Measurements from ENCODE around the gene PRR30.
"Not testable (repeated sequence)": the region's sequence is repeated elsewhere in the genome, so short reads cannot be mapped to it uniquely, and the experiment has no call there.

PRR30 gene

GRCh38 chr2:27139310-27139709, at the start of gene PRR30:
PRR30 (minus strand) TSS chr2:27139410; CDS start chr2:27138329, 1,081 bp downstream.
- no peak for DNase-seq (ENCODE audit: low read depth in 2 of 2)

GRCh38 chr2:27186613-27187345, 47.6 kb upstream of the PRR30 start:
- DNase-seq (ENCODE audit: low read depth in 2 of 2), result no peak

GRCh38 chr2:27185331-27186026, 46.3 kb upstream of the PRR30 start:
- DNase-seq (ENCODE audit: low read depth in 2 of 2), result no peak

- no peak for DNase-seq (ENCODE audit: low read depth in 2 of 2)
These were observed 44.9 kb upstream of the PRR30 start for GRCh38 chr2:27184115-27184514.

- DNase-seq (ENCODE audit: low read depth in 2 of 2), result no peak
These were observed 43.1 kb upstream of the PRR30 start for GRCh38 chr2:27182346-27182745.

GRCh38 chr2:27179344-27180000, 40.3 kb upstream of the PRR30 start:
- no peak for DNase-seq (ENCODE audit: low read depth in 2 of 2)

GRCh38 chr2:27178469-27178868, 39.3 kb upstream of the PRR30 start:
- no peak for DNase-seq (ENCODE audit: low read depth in 2 of 2)

GRCh38 chr2:27177441-27178351, 38.5 kb upstream of the PRR30 start:
- DNase-seq (ENCODE audit: low read depth in 2 of 2), result no peak

GRCh38 chr2:27175781-27176180, 36.6 kb upstream of the PRR30 start:
- not testable (repeated sequence) for DNase-seq (ENCODE audit: low read depth in 2 of 2)

GRCh38 chr2:27175330-27175729, 36.1 kb upstream of the PRR30 start:
- DNase-seq (ENCODE audit: low read depth in 2 of 2), result no peak

- no peak for DNase-seq (ENCODE audit: low read depth in 2 of 2)
These were observed 35.4 kb upstream of the PRR30 start for GRCh38 chr2:27174638-27175037.

- no peak for DNase-seq (ENCODE audit: low read depth in 2 of 2)
These were observed 32.2 kb upstream of the PRR30 start for GRCh38 chr2:27171351-27171848.

- no peak for DNase-seq (ENCODE audit: low read depth in 2 of 2)
These were observed 31.5 kb upstream of the PRR30 start for GRCh38 chr2:27170581-27171337.

- no peak for DNase-seq (ENCODE audit: low read depth in 2 of 2)
These were observed 26.0 kb upstream of the PRR30 start for GRCh38 chr2:27164960-27165763.

GRCh38 chr2:27162151-27163121, 23.2 kb upstream of the PRR30 start:
- DNase-seq (ENCODE audit: low read depth in 2 of 2), result no peak

- DNase-seq (ENCODE audit: low read depth in 2 of 2), result no peak
These were observed 21.0 kb upstream of the PRR30 start for GRCh38 chr2:27160191-27160590.

GRCh38 chr2:27159271-27159670, 20.1 kb upstream of the PRR30 start:
- DNase-seq (ENCODE audit: low read depth in 2 of 2), result no peak

- no peak for DNase-seq (ENCODE audit: low read depth in 2 of 2)
These were observed 19.3 kb upstream of the PRR30 start for GRCh38 chr2:27158468-27158867.

- no peak for DNase-seq (ENCODE audit: low read depth in 2 of 2)
These were observed 15.9 kb upstream of the PRR30 start for GRCh38 chr2:27155069-27155520.

Data from stimulated activated CD8-positive, alpha-beta memory T cell treated with anti-CD3 and anti-CD28 coated beads, Interleukin-7, amount 100 ng/mL, for 4 hours (primary cell).